Stomach (tissue), 4 donors: Measurements from ENCODE around the gene YIF1B.

Source experiments
- CTCF ChIP-seq, 7 experiments: fragments of 450-650 bp in 4 of 7; fragments of 200-600 bp in 3 of 7; sonication (generic) in 3 of 7; IDR thresholded peaks; one replicate each; pipeline ENCODE4 v1.5.1; 2016 to 2019; ENCODE audit warnings: antibody characterized with exemption in 7 of 7, control low read depth in 2 of 7, mild to moderate bottlenecking in 1 of 7
- POLR2A ChIP-seq, 4 donors: fragments of 450-650 bp; IDR thresholded peaks; one replicate each; pipeline ENCODE4 v1.6.1; 2016; ENCODE audit warnings: antibody characterized with exemption in 4 of 4, control low read depth in 2 of 4, mild to moderate bottlenecking in 1 of 4, moderate library complexity in 1 of 4
- POLR2AphosphoS5 ChIP-seq, 3 donors: sonication (generic); formaldehyde crosslinking; IDR thresholded peaks; one replicate each; pipeline ENCODE4 v1.6.1; 2016; ENCODE audit warnings: antibody characterized with exemption in 3 of 3

GRCh38 chr19:38281811-38282566 is 33.8 kb downstream of the YIF1B start:
- TF ChIP-seq CTCF (IDR thresholded peaks at IDR 0.05) (no peak), POLR2A (IDR thresholded peaks at IDR 0.05) (no peak), POLR2AphosphoS5 (IDR thresholded peaks at IDR 0.05) (no peak)
